Tibial nerve (tissue), 4 donors: ENCODE results near the gene KRT13. TPM values are rescaled to one million over a fixed set of nuclear protein-coding genes. Genes with fewer than 3 reads are reported as not detected.

Experiments used
- DNase-seq, 2 donors: peaks; one replicate each; pipeline ENCODE4 v3.0.0-alpha.2; 2019; ENCODE audit warnings: low spot score in 2 of 2
- H3K27ac ChIP-seq, 4 donors: fragments of 200-600 bp; sonication (generic) in 3 of 4; one replicate each; pipeline ENCODE4 v1.5.1; 2017 to 2019; ENCODE audit warnings: mild to moderate bottlenecking in 1 of 4
- H3K27me3 ChIP-seq, 2 donors: fragments of 200-600 bp; sonication (generic) in 1 of 2; one replicate each; pipeline versions ENCODE4 v1.5.1 to v1.6.0; 2017 to 2019
- H3K36me3 ChIP-seq, 3 donors: fragments of 200-600 bp; sonication (generic); one replicate each; pipeline ENCODE4 v1.5.1; 2018 to 2019
- H3K4me1 ChIP-seq, 4 donors: fragments of 200-600 bp; sonication (generic) in 3 of 4; one replicate each; pipeline ENCODE4 v1.5.1; 2017 to 2019
- H3K4me3 ChIP-seq, 4 donors: fragments of 200-600 bp; sonication (generic) in 3 of 4; one replicate each; pipeline ENCODE4 v1.5.1; 2017 to 2019; ENCODE audit warnings: mild to moderate bottlenecking in 1 of 4, moderate library complexity in 1 of 4
- H3K9me3 ChIP-seq, 4 donors: fragments of 200-600 bp; sonication (generic) in 3 of 4; one replicate each; pipeline ENCODE4 v1.5.1; 2017 to 2019
- EP300 ChIP-seq, 2 donors: sonication (generic); formaldehyde crosslinking; IDR thresholded peaks; one replicate each; pipeline ENCODE4 v1.6.1; 2017; ENCODE audit warnings: antibody characterized with exemption in 2 of 2, mild to moderate bottlenecking in 1 of 2
- POLR2A ChIP-seq, 2 donors: fragments of 450-650 bp; IDR thresholded peaks; one replicate each; pipeline ENCODE4 v1.6.1; 2017; ENCODE audit warnings: antibody characterized with exemption in 2 of 2, mild to moderate bottlenecking in 2 of 2, moderate library complexity in 2 of 2
- WGBS, 2 donors: methylation state at CpG; one replicate each; pipeline ENCODE4 v1.1.5; 2018; 5-methylcytosine and 5-hydroxymethylcytosine counted together
- total RNA-seq, 4 donors: library from RNA; depleted of rRNA; stranded (reverse); fragments of >200 nt; gene quantifications; one replicate each; pipeline ENCODE4 v1.1.0, GENCODE V29; 2016
- TF ChIP-seq, protein P1 (sequence below), 5 experiments: fragments of 200-600 bp in 3 of 5; fragments of 450-650 bp in 2 of 5; sonication (generic) in 3 of 5; IDR thresholded peaks; one replicate each; pipeline ENCODE4 v1.5.1; 2016 to 2019; ENCODE audit warnings: antibody characterized with exemption in 5 of 5, mild to moderate bottlenecking in 3 of 5, moderate library complexity in 2 of 5

The KRT13 gene
- total RNA-seq, 4 donors from 2014 or later: 0.42 TPM; not detected in 3

DNA sequence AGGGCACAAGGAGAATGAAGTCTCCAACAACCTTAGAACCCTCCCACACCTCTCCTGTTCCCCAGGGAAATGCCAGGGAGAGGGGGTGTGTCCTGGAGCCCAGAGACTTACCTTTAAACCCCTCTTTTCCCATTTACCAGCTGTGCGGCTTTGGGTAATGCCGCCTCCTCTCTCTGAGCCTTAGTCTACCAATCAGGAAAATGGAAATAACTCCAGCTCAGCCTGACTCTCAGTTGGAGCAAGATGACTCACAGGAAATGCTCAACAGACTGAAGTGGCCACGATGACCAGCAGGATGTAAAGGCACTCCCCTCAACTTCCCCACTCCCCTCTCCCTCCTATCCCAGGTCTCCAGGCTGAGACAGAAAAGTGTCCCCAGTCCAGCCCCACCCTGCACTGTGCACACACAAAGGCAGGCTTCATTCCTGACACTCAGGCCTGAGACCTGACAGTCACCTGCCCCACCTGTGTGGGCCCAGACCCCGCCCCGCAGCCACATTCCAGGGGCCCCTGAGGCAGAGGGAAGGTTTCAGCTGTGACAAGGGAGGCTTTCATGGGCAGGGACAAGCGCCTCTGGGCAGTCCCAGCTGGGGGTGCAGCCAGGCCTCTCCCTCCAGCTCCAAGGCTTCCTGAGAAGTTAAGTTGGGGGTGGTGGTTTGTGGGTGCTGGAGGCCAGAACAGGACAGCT is 16.3 kb upstream of the KRT13 start:
- H3K4me3 ChIP-seq: no peak overlapping the region
- H3K4me1 ChIP-seq: peaks cover 0 to 14% (median 0%) of the 10 kb centered on the region in 4 donors
- H3K27ac ChIP-seq: peak overlapping the region in 1 of 4 donors; percentile 52
- no peaks in the 10 kb centered on the region for H3K9me3 ChIP-seq
- 68 to 70% methylated on average over 4 to 6 of the region's 6 CpGs for WGBS, 2 donors
- TF ChIP-seq EP300 (IDR thresholded peaks at IDR 0.05) (no peak), POLR2A (IDR thresholded peaks at IDR 0.05) (no peak)
- TF ChIP-seq, protein P1, sequence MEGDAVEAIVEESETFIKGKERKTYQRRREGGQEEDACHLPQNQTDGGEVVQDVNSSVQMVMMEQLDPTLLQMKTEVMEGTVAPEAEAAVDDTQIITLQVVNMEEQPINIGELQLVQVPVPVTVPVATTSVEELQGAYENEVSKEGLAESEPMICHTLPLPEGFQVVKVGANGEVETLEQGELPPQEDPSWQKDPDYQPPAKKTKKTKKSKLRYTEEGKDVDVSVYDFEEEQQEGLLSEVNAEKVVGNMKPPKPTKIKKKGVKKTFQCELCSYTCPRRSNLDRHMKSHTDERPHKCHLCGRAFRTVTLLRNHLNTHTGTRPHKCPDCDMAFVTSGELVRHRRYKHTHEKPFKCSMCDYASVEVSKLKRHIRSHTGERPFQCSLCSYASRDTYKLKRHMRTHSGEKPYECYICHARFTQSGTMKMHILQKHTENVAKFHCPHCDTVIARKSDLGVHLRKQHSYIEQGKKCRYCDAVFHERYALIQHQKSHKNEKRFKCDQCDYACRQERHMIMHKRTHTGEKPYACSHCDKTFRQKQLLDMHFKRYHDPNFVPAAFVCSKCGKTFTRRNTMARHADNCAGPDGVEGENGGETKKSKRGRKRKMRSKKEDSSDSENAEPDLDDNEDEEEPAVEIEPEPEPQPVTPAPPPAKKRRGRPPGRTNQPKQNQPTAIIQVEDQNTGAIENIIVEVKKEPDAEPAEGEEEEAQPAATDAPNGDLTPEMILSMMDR (IDR thresholded peaks at IDR 0.05): no peak
- H3K36me3 ChIP-seq: no peaks in the 10 kb centered on the region
- H3K27me3 ChIP-seq: peaks cover 0 to 4% of the 10 kb centered on the region in 2 donors
- DNase-seq: no peak

DNA sequence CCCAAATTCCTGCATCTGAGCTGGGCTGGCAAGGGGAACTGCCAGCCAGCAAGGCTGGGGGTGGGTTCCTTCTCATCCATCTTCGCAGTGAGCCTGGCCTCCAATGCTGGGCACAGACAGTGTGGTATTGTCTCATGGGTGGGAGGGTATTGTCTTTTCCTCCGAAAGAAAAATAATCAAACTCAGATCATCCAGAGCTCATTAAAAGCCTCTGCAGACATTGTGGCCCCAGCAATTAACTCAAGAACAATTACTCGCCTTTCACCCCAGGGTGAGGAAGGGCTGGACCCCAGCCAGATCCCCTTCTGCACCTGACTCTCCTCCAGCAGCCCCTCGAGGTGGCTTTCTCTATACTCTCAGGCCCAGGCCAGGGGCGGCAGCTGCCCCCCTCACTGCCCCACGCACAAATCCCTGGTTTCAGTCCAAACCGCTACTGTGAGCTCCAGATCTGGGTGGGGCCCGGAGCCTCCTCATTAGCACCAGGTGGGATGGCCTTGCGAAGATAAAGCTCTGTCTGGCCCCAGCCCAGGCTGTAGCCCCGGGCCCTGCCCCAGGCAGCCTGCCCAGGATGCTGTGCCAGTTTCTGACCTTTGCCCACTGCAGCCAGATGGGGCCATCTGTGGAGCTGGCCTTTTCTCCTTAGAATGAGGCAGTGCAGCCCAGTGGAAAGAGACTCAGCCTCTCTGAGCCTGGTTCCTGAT is 15.6 kb upstream of the KRT13 start:
- WGBS, 2 donors: 43 to 48% methylated on average over 8 to 10 of the region's 10 CpGs
- no peak for DNase-seq
- no peak overlapping the region for H3K4me3 ChIP-seq
- no peaks in the 10 kb centered on the region for H3K27me3 ChIP-seq
- H3K36me3 ChIP-seq: no peaks in the 10 kb centered on the region
- H3K27ac ChIP-seq: peak overlapping the region in 1 of 4 donors; percentile 52
- TF ChIP-seq POLR2A (IDR thresholded peaks at IDR 0.05) (no peak), EP300 (IDR thresholded peaks at IDR 0.05) (no peak)
- TF ChIP-seq, protein P1 (IDR thresholded peaks at IDR 0.05): no peak
- H3K9me3 ChIP-seq: no peaks in the 10 kb centered on the region
- H3K4me1 ChIP-seq: peaks cover 0 to 14% (median 0%) of the 10 kb centered on the region in 4 donors

DNA sequence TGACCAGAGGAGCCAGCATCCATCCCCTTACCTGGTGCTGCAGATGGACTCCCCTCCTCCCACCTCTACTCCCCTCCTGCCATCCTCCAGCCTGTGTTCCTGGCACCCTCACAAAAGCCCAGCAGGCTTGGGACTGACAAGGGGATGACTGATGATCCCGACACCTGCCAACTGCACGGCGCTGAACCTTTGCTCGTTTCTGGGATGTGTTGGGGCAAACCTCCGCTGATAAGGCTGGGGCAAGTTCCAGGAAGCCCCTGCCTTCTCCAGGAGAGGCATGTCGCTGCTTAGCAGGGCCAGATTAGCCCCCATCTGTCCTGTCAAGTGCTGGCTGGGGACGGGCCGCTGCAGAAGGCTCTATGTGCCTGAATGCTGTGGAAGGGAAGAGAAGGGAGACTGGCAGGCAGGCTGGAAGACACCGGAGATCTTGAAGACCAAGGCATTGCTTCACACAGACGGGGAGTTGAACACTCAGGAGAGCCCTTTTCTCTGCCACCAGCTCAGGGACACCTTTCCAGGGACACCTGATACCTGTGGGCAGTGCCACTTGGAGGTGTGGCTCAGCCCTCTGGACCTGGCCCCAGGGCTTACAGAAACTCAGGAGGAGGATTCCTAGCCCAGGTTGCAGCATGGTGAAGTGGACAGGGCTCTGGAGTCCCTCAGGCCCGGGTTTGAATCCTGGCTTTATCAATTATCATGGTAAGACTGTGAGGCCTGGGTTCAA is 14.3 kb upstream of the KRT13 start:
- no peak overlapping the region for H3K27ac ChIP-seq
- no peak for DNase-seq
- WGBS, 2 donors: 69 to 71% methylated on average over 10 to 11 of the region's 11 CpGs
- no peaks in the 10 kb centered on the region for H3K9me3 ChIP-seq
- no peaks in the 10 kb centered on the region for H3K36me3 ChIP-seq
- peaks cover 0 to 14% (median 0%) of the 10 kb centered on the region in 4 donors for H3K4me1 ChIP-seq
- H3K27me3 ChIP-seq: no peaks in the 10 kb centered on the region
- H3K4me3 ChIP-seq: no peak overlapping the region
- TF ChIP-seq EP300 (IDR thresholded peaks at IDR 0.05) (no peak), POLR2A (IDR thresholded peaks at IDR 0.05) (no peak)

DNA sequence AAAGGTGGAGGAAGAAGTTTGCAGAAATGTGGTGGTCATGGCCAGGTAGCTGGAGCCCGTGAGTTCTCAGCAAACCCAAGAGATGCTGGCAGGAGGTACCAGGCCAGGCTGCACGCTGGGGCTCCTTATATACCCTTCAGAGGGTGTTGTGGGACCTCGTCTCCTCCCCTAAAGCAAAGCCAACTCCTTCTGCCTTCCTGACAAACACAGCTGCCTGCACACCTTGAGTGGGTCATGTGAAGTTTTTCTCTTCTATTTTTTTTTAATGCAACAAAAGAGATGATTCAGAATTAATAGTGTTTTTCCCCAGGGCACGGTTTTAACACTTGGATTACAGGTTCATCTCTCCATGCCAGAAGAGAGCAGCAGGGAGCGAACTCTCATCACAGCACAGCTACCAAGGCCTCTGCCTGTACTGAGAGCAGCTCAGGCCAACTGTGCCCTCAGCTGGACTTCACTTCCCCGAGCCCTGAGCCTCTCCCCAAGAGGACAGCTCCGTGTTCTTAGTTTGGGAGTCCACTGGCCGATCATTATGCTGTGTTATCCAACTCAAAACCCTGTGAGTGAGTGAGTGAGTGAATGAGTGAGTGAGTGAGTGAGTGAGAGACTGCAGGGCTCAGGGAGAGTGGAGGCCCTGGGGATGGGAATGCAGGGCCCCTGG is 13.5 kb upstream of the KRT13 start, which contains the start of gene KRT15:
KRT15 (minus strand) TSS at position 102 of the 661 bp plus-strand sequence; CDS start at position 39, 63 bp downstream.
- Histone ChIP-seq H3K4me1 (peaks cover 0 to 16% (median 0%) of the 10 kb centered on the region in 4 donors), H3K27me3 (no peaks in the 10 kb centered on the region), H3K27ac (no peak within 1 kb of the TSS), H3K36me3 (no peaks in the 10 kb centered on the region), H3K9me3 (no peaks in the 10 kb centered on the region), H3K4me3 (no peak within 1 kb of the TSS)
- TF ChIP-seq EP300 (IDR thresholded peaks at IDR 0.05) (no peak), POLR2A (IDR thresholded peaks at IDR 0.05) (no peak)
- TF ChIP-seq, protein P1 (IDR thresholded peaks at IDR 0.05): no peak
- 63 to 69% methylated on average over 8 of the region's 8 CpGs for WGBS, 2 donors
- DNase-seq: no peak

DNA sequence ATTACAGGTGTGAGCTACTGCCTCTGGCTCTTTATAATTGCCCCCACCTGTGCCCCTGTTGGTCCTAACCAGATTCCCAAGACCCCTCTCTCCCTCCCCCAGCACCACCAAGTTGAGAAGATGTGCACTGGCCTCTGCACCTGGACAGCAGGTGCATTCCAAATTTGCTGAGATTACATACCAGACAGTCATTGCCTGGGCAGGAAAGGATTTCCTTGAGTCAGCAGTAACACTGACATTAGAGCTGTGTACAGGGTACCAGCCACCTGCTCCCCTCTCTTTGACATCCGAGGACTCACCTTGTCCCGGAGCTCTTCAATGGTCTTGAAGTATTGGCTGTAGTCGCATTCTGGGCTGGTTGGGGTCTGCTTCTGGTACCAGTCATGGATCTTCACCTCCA is 12.6 kb upstream of the KRT13 start:
- no peak for DNase-seq
- peaks cover 0 to 22% (median 0%) of the 10 kb centered on the region in 4 donors for H3K4me1 ChIP-seq
- H3K9me3 ChIP-seq: no peaks in the 10 kb centered on the region
- H3K36me3 ChIP-seq: no peaks in the 10 kb centered on the region
- H3K27me3 ChIP-seq: no peaks in the 10 kb centered on the region
- no peak for TF ChIP-seq POLR2A (IDR thresholded peaks at IDR 0.05)
- WGBS, 2 donors: 93 to 95% methylated on average over 3 of the region's 3 CpGs
- no peak overlapping the region for H3K4me3 ChIP-seq
- H3K27ac ChIP-seq: no peak overlapping the region
